ENCODE data around the gene SLCO1B3.

DNA sequence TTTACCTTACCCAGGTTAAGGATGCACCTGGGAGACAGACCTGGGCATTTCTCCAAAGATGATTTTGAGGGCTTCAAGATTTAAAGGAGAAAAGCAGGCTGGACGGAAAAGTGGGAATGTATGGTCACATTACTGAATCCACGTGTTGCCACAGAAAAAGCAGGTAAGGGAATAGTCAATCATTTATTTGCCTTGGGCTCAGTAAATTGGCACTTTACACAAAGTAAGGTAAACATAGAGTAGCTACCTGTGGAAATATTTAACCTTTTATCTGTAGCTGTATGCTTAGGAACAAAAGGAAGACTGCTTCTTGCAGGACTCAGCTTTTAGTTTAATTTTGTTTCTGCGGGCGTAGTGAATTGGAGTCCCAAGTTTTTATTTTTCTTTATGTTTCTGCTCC lies 153.3 kb downstream of the SLCO1B3 start:
- TF ChIP-seq, protein P1, sequence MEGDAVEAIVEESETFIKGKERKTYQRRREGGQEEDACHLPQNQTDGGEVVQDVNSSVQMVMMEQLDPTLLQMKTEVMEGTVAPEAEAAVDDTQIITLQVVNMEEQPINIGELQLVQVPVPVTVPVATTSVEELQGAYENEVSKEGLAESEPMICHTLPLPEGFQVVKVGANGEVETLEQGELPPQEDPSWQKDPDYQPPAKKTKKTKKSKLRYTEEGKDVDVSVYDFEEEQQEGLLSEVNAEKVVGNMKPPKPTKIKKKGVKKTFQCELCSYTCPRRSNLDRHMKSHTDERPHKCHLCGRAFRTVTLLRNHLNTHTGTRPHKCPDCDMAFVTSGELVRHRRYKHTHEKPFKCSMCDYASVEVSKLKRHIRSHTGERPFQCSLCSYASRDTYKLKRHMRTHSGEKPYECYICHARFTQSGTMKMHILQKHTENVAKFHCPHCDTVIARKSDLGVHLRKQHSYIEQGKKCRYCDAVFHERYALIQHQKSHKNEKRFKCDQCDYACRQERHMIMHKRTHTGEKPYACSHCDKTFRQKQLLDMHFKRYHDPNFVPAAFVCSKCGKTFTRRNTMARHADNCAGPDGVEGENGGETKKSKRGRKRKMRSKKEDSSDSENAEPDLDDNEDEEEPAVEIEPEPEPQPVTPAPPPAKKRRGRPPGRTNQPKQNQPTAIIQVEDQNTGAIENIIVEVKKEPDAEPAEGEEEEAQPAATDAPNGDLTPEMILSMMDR (IDR thresholded peaks at IDR 0.05), result no peak
- TF ChIP-seq POLR2A (IDR thresholded peaks at IDR 0.05), result no peak
